Measurements from ENCODE around the gene SLC27A2.
"Not testable (repeated sequence)": the region's sequence is repeated elsewhere in the genome, so short reads cannot be mapped to it uniquely, and the experiment has no call there.

Gene SLC27A2

DNA sequence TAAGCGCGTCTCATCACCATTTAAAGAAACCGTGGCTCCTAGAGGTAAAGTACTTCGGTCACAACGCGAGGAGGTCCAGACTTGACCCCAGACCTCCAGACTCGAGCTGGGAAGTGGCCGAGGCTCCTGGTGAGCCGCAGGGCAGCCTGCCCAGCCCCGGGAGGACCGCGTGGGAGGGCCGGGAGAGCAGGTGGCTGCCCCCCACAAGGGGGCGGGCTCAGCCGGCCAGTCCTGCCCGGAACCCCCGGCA lies at the start of gene SLC27A2:
Gene SLC27A2 (plus strand): TSS at position 228 of the 250 bp plus-strand sequence. CDS start 232 bp downstream, outside the sequence.
- peak; percentile 20 for DNase-seq

- DNase-seq = not testable (repeated sequence)
Measured at GRCh38 chr15:50132251-50132984, 49.6 kb upstream of the SLC27A2 start.

GRCh38 chr15:50134524-50135024 lies 47.4 kb upstream of the SLC27A2 start:
- peak; percentile 67 for DNase-seq

- DNase-seq = peak; percentile 37
Measured at GRCh38 chr15:50135031-50135551, 46.9 kb upstream of the SLC27A2 start.

GRCh38 chr15:50137330-50137761 lies 44.6 kb upstream of the SLC27A2 start:
- DNase-seq = no peak

DNA sequence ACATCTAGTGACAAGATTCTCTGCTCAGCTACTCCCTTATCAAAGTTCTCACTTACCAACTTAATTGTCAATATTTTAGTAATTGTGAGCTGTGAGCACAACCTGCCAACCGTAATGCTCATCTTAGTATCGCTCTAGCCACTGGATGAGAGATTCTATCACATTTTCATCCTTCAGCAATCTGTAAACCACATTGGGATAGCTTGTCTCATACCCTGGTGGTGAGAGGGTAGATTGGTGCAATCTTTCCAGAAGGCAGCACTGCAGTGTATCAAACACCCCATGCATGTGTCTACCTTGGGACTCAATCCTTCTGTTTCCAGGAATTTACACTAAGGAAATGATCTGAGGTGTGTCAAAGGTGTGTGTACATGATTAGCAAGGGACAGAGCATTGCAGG lies 44.1 kb upstream of the SLC27A2 start:
- DNase-seq = no peak

- no peak for DNase-seq
Measured at GRCh38 chr15:50138391-50138790, 43.6 kb upstream of the SLC27A2 start.

GRCh38 chr15:50140098-50140497 lies 41.9 kb upstream of the SLC27A2 start:
- DNase-seq = no peak

GRCh38 chr15:50140983-50141382 lies 41.0 kb upstream of the SLC27A2 start:
- no peak for DNase-seq

DNA sequence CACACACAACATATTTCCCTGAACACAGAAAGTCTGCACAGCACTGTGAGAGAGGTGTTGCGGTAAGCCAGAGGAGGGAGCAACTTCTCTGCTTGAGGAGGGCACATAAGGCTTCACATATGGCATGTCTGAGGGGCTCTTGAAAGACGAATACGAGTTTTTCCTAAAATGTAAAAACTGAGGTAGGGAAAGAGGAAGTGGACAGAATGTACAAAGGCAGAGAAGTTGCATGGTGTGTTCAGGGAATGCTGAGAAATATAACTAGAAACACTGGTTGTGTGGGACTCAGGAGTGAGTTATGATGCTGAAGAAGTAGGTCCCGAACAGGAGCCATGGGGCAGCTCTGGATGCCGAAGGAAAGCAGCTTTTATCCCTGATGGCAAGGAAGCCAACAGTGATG lies 40.1 kb upstream of the SLC27A2 start:
- DNase-seq = no peak

DNA sequence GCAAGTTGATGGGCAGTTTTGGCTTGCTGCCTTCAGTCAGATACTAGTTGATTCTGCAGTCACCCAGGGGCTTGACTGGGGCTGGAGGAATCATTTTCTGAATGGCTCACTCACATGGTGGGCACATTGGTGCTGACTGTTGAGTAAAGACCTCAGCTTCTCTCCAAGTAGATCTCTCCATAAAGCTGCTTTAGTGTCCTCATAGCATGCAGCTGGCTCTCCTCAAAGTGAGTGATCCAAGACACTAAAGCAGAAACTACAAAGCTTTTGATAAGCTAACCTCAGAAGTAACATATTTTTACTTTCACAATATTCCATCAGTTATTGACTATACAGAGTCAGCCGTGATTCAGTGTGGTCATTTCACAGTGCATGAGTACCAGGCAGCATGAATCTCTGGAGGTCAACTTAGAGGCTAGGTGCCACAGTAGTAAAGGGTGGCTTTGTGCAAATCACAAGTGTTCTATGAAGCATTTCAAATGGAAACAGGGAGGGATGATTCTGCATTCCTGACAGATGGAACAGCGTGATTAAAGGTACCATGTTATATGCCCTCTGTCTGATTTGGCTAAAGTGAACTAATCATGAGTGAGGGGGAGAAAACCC lies 38.6 kb upstream of the SLC27A2 start:
- DNase-seq = no peak

DNA sequence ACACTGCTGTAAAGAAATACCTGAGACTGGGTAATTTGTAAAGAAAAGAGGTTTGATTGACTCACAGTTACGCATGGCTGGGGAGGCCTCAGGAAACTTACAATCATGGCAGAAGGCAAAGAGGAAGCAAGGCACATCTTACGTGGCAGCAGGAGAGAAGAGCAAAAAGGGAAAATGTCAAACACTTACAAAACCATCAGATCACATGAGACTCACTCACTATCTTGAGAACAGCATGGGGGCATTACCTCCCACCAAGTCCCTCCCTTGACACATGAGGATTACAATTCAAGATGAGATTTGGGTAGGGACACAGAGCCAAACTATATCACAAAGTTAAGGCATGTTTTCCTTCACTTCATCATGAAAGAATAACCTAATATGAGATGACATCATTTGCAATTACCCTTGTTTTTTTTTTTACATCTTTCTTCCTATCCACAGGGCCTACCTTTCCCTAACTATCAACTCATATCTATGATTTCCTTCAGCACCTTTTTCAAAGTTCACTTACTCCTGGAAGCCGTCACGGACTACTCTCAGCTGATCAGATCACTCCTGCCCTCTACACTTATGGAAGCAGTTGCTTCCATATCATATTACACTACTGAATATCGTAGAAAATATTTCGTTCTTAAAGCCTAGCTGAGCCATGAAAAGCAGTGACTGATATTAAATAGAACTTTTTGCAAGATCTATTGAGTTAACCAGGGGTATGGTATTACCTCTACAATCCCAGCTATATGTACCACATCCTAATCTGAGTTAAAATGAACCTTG lies 37.5 kb upstream of the SLC27A2 start:
- DNase-seq = peak; percentile 49

GRCh38 chr15:50145451-50145872 lies 36.5 kb upstream of the SLC27A2 start:
- peak; percentile 68 for DNase-seq

GRCh38 chr15:50146632-50147031 lies 35.4 kb upstream of the SLC27A2 start:
- DNase-seq = peak; percentile 65

DNA sequence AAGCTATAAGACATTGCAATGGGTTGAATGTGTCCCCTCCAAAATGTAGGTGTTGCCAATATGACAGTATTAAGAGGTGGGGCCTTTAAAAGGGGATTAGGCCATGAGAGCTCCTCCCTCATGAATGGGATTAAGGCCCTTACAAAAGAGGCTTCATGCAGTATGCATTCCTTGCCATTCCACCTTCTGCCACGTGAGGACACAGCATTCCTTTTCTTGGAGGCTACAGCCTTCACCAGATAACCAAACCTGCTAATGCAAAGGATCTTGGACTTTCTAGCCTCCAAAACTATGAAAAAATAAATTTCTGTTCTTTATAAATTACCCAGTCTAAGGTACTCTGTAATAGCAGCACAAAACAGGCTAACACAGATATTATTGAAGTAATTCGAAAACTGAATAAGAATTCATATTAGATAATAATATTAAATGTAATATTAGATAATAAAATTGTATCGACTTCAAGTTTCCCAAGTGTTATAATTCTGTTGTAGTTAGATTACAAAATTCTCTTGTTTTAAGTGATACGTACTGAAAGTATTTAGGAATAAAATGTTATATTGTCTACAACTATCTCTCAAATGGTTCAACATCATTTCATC lies 33.5 kb upstream of the SLC27A2 start:
- DNase-seq = no peak

DNA sequence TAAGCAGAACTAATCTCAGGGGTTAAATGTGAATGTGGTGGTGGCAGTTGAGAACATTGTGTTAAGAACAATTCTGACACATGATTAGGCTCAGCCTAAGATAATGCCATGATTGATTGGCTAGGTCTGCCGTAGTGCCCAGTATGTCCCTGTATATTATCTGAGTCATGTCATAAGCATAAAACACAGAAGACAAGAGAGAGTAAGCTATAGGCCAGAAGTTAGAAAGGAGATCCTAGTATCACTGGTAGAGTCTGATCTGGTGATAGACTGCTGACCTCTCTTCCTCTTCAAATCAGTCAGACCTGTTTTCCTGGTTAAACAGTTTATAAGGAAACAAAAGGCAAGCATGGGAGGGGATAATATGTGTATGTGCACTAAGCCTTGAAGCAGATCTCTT lies 32.9 kb upstream of the SLC27A2 start:
- no peak for DNase-seq

- no peak for DNase-seq
Measured at GRCh38 chr15:50150349-50150748, 31.6 kb upstream of the SLC27A2 start.

GRCh38 chr15:50150851-50151250 lies 31.1 kb upstream of the SLC27A2 start:
- no peak for DNase-seq

DNA sequence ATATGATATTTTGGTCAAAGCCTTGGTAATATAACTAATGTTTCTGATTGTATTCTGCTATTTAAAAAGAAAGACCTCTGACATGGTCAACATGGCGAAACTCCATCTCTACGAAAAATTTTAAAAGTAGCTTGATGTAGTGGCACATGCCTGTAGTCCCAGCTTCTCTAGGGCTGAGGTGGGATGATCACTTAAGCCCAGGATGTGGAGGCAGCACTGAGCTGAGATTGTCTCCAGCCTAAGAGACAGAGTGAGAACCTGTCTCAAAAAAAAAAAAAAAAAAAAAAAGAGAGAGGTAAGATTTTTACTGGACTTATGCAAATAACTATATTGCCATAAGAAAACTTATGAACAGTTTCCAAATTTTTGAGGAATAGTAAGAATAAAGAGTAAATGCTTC lies 30.5 kb upstream of the SLC27A2 start:
- no peak for DNase-seq

- not testable (repeated sequence) for DNase-seq
Measured at GRCh38 chr15:50158236-50158635, 23.8 kb upstream of the SLC27A2 start.

- no peak for DNase-seq
Measured at GRCh38 chr15:50162969-50163718, 18.9 kb upstream of the SLC27A2 start.

GRCh38 chr15:50163719-50164410 lies 18.1 kb upstream of the SLC27A2 start:
- DNase-seq = peak; percentile 44

Measured in inflammatory macrophage treated with lipopolysaccharide for 4 hours (primary cell).